SK-N-SH (cell line): Measurements from ENCODE around the gene ORC1.

ENCODE experiments used
- POLR2AphosphoS5 ChIP-seq: IDR thresholded peaks from 2 replicates; pipeline ENCODE4 v1.6.1; 2012; ENCODE audit warnings: low read depth, low read length
- RCOR1 ChIP-seq: fragments of 150-350 bp; IDR thresholded peaks from 2 replicates; pipeline ENCODE4 v1.6.1; 2017; ENCODE audit warnings: antibody characterized with exemption, low read length
- TF ChIP-seq, protein P1 (sequence below): IDR thresholded peaks from 2 replicates; pipeline ENCODE4 v1.4.0; 2012; ENCODE audit warnings: low read depth

DNA sequence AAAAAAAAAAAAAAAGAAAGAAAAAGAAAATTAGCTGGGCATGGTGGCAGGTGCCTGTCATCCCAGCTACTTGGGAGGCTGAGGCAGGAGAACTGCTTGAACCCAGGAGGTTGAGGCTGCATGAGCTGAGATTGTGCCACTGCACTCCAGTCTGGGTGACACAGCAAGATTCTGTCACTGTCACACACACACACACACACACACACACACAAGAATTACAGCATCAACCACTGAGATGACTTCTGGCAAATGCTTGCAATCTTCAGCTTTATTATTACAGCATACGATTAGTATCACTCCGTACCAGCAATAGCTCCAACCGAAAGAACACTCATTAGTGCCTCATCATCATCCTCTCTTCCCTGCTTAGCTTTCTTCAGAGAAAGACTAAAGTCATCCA, 4.6 kb downstream of the ORC1 start:
- TF ChIP-seq, protein P1, sequence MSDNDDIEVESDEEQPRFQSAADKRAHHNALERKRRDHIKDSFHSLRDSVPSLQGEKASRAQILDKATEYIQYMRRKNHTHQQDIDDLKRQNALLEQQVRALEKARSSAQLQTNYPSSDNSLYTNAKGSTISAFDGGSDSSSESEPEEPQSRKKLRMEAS: no peak
- TF ChIP-seq RCOR1 (no peak), POLR2AphosphoS5 (no peak)
